GM12892 (cell line): ENCODE measurements around the gene PLVAP.

ENCODE experiments used
- POLR2A ChIP-seq: IDR thresholded peaks from 2 replicates; pipeline ENCODE4 v1.6.1; 2011; ENCODE audit warnings: low read depth, low read length, control low read depth
- POLR2AphosphoS5 ChIP-seq: IDR thresholded peaks from 2 replicates; pipeline ENCODE4 v1.6.1; 2011; ENCODE audit warnings: low read depth, low read length, control low read depth
- TAF1 ChIP-seq: IDR thresholded peaks from 2 replicates; pipeline ENCODE4 v1.6.1; 2011; ENCODE audit warnings: low read depth, mild to moderate bottlenecking, control low read depth, low read length, borderline replicate concordance

DNA sequence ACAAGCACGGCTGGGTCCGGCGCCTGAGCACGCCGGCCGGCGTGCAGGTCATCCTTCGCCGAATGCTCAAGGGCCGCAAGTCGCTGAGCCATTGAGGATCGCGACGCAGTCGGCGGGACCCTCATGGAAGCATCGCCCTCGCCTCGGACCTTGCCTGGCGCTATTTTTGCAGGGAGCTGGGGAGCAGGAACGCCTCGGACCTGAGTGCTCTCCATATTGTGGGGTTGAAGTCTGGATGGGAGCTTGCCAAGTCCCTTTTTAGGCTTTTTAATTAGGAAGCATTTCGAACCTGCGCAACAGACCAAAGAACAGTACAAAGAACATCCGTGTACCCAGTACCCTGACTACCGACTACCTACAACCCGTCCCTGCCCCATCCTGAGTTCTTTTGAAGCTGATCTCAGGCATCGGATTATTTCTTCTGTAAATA is 70.8 kb downstream of the PLVAP start:
- peak; percentile 15; the same call in 1 of the 2 replicates for TF ChIP-seq POLR2A
- TF ChIP-seq POLR2AphosphoS5: no peak
- no peak for TF ChIP-seq TAF1
